Mesendoderm (in vitro differentiated cells): Measurements from ENCODE around the gene PDE4D.

Source experiments
- DNase-seq: peaks from one replicate; pipeline ENCODE4 v3.0.0; 2013
- H2AK5ac ChIP-seq: 2 replicates; pipeline ENCODE4 v1.6.1; 2013; ENCODE audit warnings: low read length, inconsistent platforms
- H2BK120ac ChIP-seq: 2 replicates; pipeline ENCODE4 v1.6.1; 2013; ENCODE audit warnings: low read depth, mild to moderate bottlenecking, low read length, moderate library complexity, mixed read lengths
- H2BK15ac ChIP-seq: replicated peaks from 2 replicates; pipeline ENCODE4 v1.6.1; 2013; ENCODE audit warnings: low read depth, mild to moderate bottlenecking, moderate library complexity
- H2BK5ac ChIP-seq: 2 replicates; pipeline ENCODE4 v1.6.1; 2013; ENCODE audit warnings: low read length, inconsistent platforms
- H3K18ac ChIP-seq: 2 replicates; pipeline ENCODE4 v1.6.1; 2013; ENCODE audit warnings: mild to moderate bottlenecking, low read length, mixed read lengths
- H3K23ac ChIP-seq: one replicate; pipeline ENCODE4 v1.6.1; 2013; ENCODE audit warnings: low read length
- H3K27ac ChIP-seq: 2 replicates; pipeline ENCODE4 v1.5.1; 2013; ENCODE audit warnings: low read depth, mild to moderate bottlenecking, inconsistent platforms, low read length, moderate library complexity
- H3K27me3 ChIP-seq: 2 replicates; pipeline ENCODE4 v1.6.1; 2013; ENCODE audit warnings: low read length, control low read depth, mild to moderate bottlenecking, inconsistent platforms; ENCODE audit not compliant: insufficient read depth, poor library complexity
- H3K36me3 ChIP-seq: 2 replicates; pipeline ENCODE4 v1.6.1; 2013; ENCODE audit warnings: low read length, inconsistent platforms; ENCODE audit not compliant: control insufficient read depth, insufficient read depth
- H3K4ac ChIP-seq: one replicate; pipeline ENCODE4 v1.6.1; 2013; ENCODE audit warnings: low read depth, mild to moderate bottlenecking, low read length, moderate library complexity
- H3K4me1 ChIP-seq: 2 replicates; pipeline ENCODE4 v1.6.1; 2013; ENCODE audit warnings: low read depth, low read length, inconsistent platforms; ENCODE audit not compliant: control insufficient read depth
- H3K4me2 ChIP-seq: 2 replicates; pipeline ENCODE4 v1.6.1; 2013; ENCODE audit warnings: low read length
- H3K4me3 ChIP-seq: 2 replicates; pipeline ENCODE4 v1.5.1; 2013; ENCODE audit warnings: mild to moderate bottlenecking, low read length
- H3K56ac ChIP-seq: one replicate; pipeline ENCODE4 v1.6.1; 2013; ENCODE audit warnings: low read length
- H3K79me1 ChIP-seq: 2 replicates; pipeline ENCODE4 v1.6.1; 2013; ENCODE audit warnings: low read length, inconsistent platforms
- H3K79me2 ChIP-seq: 2 replicates; pipeline ENCODE4 v1.6.1; 2013; ENCODE audit warnings: mild to moderate bottlenecking, low read length; ENCODE audit not compliant: control insufficient read depth, insufficient read depth
- H3K9ac ChIP-seq: 2 replicates; pipeline ENCODE4 v1.6.1; 2013; ENCODE audit warnings: low read length, inconsistent platforms
- H4K5ac ChIP-seq: one replicate; pipeline ENCODE4 v1.6.1; 2013; ENCODE audit warnings: low read length
- H4K8ac ChIP-seq: one replicate; pipeline ENCODE4 v1.6.1; 2013; ENCODE audit warnings: low read depth, mild to moderate bottlenecking, control low read depth, low read length, moderate library complexity
- WGBS: extraction: QIAGEN DNeasy Blood & Tissue Kit; methylation state at CpG from one replicate; pipeline ENCODE4 v1.1.7; 2013; ENCODE audit warnings: low lambda C conversion rate, missing lambda C conversion rate; ENCODE audit not compliant: insufficient coverage; ENCODE audit errors: extremely low coverage; 5-methylcytosine and 5-hydroxymethylcytosine counted together

Gene PDE4D

DNA sequence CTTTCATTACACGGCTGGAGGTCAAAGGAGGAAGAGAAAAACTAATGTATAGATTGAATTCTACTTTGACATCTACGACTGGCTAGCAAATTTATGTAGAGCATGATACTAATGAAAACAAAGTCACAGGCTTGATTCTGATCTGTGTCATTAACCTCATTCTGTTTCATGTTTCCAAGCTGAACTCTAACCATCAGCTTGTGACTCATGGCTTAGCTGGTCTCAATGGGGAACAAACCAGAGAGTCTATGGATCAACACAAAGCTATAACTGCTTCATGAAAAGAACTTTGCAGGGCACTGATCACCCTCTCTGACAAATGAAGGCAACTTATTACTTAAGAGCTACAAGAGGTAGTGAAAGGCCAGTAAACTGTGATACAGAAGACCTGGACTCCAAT is 23.6 kb upstream of the PDE4D start:
- Histone ChIP-seq H3K4me3 (no peak overlapping the region), H2BK5ac (no peak overlapping the region), H3K79me2 (no peaks in the 10 kb centered on the region), H3K18ac (no peak overlapping the region), H3K27me3 (no peaks in the 10 kb centered on the region), H3K79me1 (no peaks in the 10 kb centered on the region), H3K23ac (no peak overlapping the region), H3K36me3 (no peaks in the 10 kb centered on the region), H3K56ac (no peak overlapping the region), H4K8ac (no peak overlapping the region), H2AK5ac (no peak overlapping the region), H2BK120ac (no peak overlapping the region), H3K9ac (no peak overlapping the region), H3K4me2 (no peak overlapping the region), H3K4me1 (peaks cover 2% of the 10 kb centered on the region), H3K27ac (no peak overlapping the region), H4K5ac (no peak overlapping the region), H2BK15ac (no peak overlapping the region), H3K4ac (no peak overlapping the region)
- DNase-seq, result no peak
- WGBS, result no CpG with 5 or more reads among the region's 2 CpGs

GRCh38 chr5:59905188-59905587 is 11.7 kb upstream of the PDE4D start:
- Histone ChIP-seq H2BK5ac (no peak overlapping the region), H3K36me3 (no peaks in the 10 kb centered on the region), H3K79me1 (no peaks in the 10 kb centered on the region), H4K8ac (no peak overlapping the region), H2AK5ac (no peak overlapping the region), H3K18ac (no peak overlapping the region), H3K27ac (no peak overlapping the region), H3K23ac (no peak overlapping the region), H3K27me3 (no peaks in the 10 kb centered on the region), H3K56ac (no peak overlapping the region), H3K79me2 (no peaks in the 10 kb centered on the region), H4K5ac (no peak overlapping the region), H2BK120ac (no peak overlapping the region), H3K4me3 (no peak overlapping the region), H3K4me1 (no peaks in the 10 kb centered on the region), H2BK15ac (no peak overlapping the region), H3K4ac (no peak overlapping the region), H3K9ac (no peak overlapping the region), H3K4me2 (no peak overlapping the region)
- no peak for DNase-seq
- no CpG with 5 or more reads among the region's 3 CpGs for WGBS

DNA sequence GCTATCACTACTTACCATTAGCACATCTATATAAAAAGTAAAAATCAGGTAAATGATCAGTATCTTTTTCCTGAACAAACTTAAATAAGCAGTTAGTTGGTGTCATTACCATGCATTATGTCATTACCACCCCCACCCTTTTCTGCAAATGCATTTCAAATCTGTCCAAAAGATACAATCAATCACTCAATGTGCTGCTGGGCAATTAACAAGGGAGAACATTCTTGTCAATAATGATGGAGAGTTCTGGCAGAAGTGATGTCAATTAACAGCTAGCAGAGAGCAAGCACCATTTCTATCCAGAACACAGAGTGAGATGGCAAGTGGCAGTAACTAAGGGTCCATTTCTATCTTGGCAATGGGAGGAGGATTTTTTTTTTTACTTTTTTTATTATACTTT is 3.5 kb upstream of the PDE4D start:
- H3K18ac ChIP-seq, result no peak overlapping the region
- no peak overlapping the region for H4K5ac ChIP-seq
- no peak overlapping the region for H4K8ac ChIP-seq
- H3K4me2 ChIP-seq, result no peak overlapping the region
- no peaks in the 10 kb centered on the region for H3K36me3 ChIP-seq
- no peak overlapping the region for H2BK120ac ChIP-seq
- H3K79me1 ChIP-seq, result no peaks in the 10 kb centered on the region
- DNase-seq, result no peak
- H3K9ac ChIP-seq, result no peak overlapping the region
- peaks cover 7% of the 10 kb centered on the region for H3K4me1 ChIP-seq
- H3K27me3 ChIP-seq, result peaks cover 16% of the 10 kb centered on the region
- H2AK5ac ChIP-seq, result no peak overlapping the region
- H3K27ac ChIP-seq, result no peak overlapping the region
- H2BK15ac ChIP-seq, result no peak overlapping the region
- no peak overlapping the region for H2BK5ac ChIP-seq
- no peak overlapping the region for H3K4me3 ChIP-seq
- no peak overlapping the region for H3K4ac ChIP-seq
- H3K79me2 ChIP-seq, result no peaks in the 10 kb centered on the region
- no peak overlapping the region for H3K23ac ChIP-seq
- H3K56ac ChIP-seq, result no peak overlapping the region

- WGBS, result no CpG with 5 or more reads among the region's 22 CpGs
- no peak overlapping the region for H3K56ac ChIP-seq
- no peak overlapping the region for H3K4ac ChIP-seq
- H2AK5ac ChIP-seq, result no peak overlapping the region
- no peak overlapping the region for H2BK120ac ChIP-seq
- peak overlapping the region; percentile 51 for H3K4me2 ChIP-seq
- H3K9ac ChIP-seq, result no peak overlapping the region
- no peaks in the 10 kb centered on the region for H3K36me3 ChIP-seq
- no peak overlapping the region for H4K8ac ChIP-seq
- H2BK15ac ChIP-seq, result no peak overlapping the region
- H3K27ac ChIP-seq, result no peak overlapping the region
- peaks cover 22% of the 10 kb centered on the region for H3K27me3 ChIP-seq
- H3K4me3 ChIP-seq, result no peak overlapping the region
- H3K79me2 ChIP-seq, result no peaks in the 10 kb centered on the region
- peaks cover 7% of the 10 kb centered on the region for H3K4me1 ChIP-seq
- no peak overlapping the region for H2BK5ac ChIP-seq
- no peak overlapping the region for H3K18ac ChIP-seq
- peak; percentile 19 for DNase-seq
- H3K23ac ChIP-seq, result no peak overlapping the region
- H3K79me1 ChIP-seq, result no peaks in the 10 kb centered on the region
- H4K5ac ChIP-seq, result no peak overlapping the region
These were observed 1.4 kb downstream of the PDE4D start for GRCh38 chr5:59891962-59892643.

DNA sequence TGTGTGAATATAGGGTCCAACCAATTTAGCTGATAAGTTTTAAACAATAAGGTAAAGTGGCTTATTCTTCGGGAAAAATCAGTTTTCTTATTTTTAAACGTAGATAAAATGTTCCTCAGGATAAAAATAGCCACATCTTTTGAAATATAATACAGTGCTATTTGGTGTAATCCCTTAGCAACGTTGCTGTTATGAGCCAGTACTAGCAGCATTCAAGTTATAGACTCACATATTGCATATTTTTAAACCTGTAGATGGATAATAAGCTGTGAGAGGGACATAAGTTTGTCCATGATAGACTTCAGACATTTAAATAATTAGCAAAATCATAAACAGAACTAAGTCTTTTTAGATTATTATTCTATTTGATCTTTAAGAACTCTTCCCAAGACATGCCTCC is 6.3 kb downstream of the PDE4D start:
- H3K56ac ChIP-seq, result no peak overlapping the region
- no peak overlapping the region for H2BK15ac ChIP-seq
- no peak overlapping the region for H3K4me2 ChIP-seq
- no peaks in the 10 kb centered on the region for H3K79me2 ChIP-seq
- H3K27ac ChIP-seq, result no peak overlapping the region
- H3K36me3 ChIP-seq, result no peaks in the 10 kb centered on the region
- no peak overlapping the region for H3K23ac ChIP-seq
- H4K8ac ChIP-seq, result no peak overlapping the region
- no peak overlapping the region for H2BK120ac ChIP-seq
- no peak overlapping the region for H3K4ac ChIP-seq
- H2BK5ac ChIP-seq, result no peak overlapping the region
- no peaks in the 10 kb centered on the region for H3K79me1 ChIP-seq
- H3K4me3 ChIP-seq, result no peak overlapping the region
- H3K27me3 ChIP-seq, result peaks cover 8% of the 10 kb centered on the region
- DNase-seq, result no peak
- H3K4me1 ChIP-seq, result no peaks in the 10 kb centered on the region
- no peak overlapping the region for H2AK5ac ChIP-seq
- H4K5ac ChIP-seq, result no peak overlapping the region
- H3K18ac ChIP-seq, result no peak overlapping the region
- WGBS, result no CpG with 5 or more reads among the region's 3 CpGs
- H3K9ac ChIP-seq, result no peak overlapping the region

DNA sequence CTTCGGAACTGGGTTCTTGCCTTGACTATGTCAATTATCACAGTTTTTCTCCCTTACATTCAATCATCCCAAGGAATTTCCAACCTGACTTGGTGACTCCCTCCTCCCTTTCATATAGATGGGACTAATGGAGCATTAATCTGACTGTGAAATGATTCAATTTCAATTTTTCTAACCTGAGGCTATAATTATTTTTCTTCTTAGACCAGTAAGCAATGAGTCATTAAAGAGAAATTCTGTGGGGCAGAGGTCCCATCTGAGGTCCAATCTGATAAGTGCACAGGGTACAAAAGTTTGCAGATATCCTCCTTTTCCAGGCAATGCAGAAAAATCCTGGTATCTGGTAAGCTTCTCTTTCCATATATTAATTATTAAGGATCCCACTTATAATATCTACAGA is 18.9 kb downstream of the PDE4D start:
- Histone ChIP-seq H3K79me1 (no peaks in the 10 kb centered on the region), H2BK120ac (no peak overlapping the region), H4K8ac (no peak overlapping the region), H3K4me2 (no peak overlapping the region), H3K27me3 (no peaks in the 10 kb centered on the region), H3K79me2 (no peaks in the 10 kb centered on the region), H2AK5ac (no peak overlapping the region), H3K4me1 (no peaks in the 10 kb centered on the region), H3K9ac (no peak overlapping the region), H2BK15ac (no peak overlapping the region), H3K4me3 (no peak overlapping the region), H4K5ac (no peak overlapping the region), H3K4ac (no peak overlapping the region), H3K27ac (no peak overlapping the region), H2BK5ac (no peak overlapping the region), H3K56ac (no peak overlapping the region), H3K18ac (no peak overlapping the region), H3K23ac (no peak overlapping the region), H3K36me3 (no peaks in the 10 kb centered on the region)
- DNase-seq, result no peak
- WGBS, result no CpG with 5 or more reads among the region's 1 CpG
